Neural progenitor cell (in vitro differentiated cells): ENCODE measurements around the gene H19.

Experiments
- CTCF ChIP-seq: fragments of 200-600 bp; sonication (generic); IDR thresholded peaks from 2 replicates; pipeline ENCODE4 v1.5.1; 2017; ENCODE audit warnings: antibody characterized with exemption, mild to moderate bottlenecking
- EZH2 ChIP-seq: fragments of 200-600 bp; sonication (generic); IDR thresholded peaks from 2 replicates; pipeline ENCODE4 v1.6.1; 2017; ENCODE audit warnings: antibody characterized with exemption, mild to moderate bottlenecking, moderate library complexity
- EZH2phosphoT487 ChIP-seq: fragments of 200-600 bp; sonication (generic); IDR thresholded peaks from 2 replicates; pipeline ENCODE4 v1.6.1; 2017; ENCODE audit warnings: antibody characterized with exemption

- TF ChIP-seq CTCF (no peak), EZH2 (no peak), EZH2phosphoT487 (no peak)
Measured at GRCh38 chr11:1958367-1958766, 39.3 kb downstream of the H19 start.
